Measurements from ENCODE around the gene HELZ. TPM values are rescaled to one million over a fixed set of nuclear protein-coding genes. Genes with fewer than 3 reads are reported as not detected.

The HELZ gene
- total RNA-seq, 1 experiment from 2014 or later: 49.8 TPM

DNA sequence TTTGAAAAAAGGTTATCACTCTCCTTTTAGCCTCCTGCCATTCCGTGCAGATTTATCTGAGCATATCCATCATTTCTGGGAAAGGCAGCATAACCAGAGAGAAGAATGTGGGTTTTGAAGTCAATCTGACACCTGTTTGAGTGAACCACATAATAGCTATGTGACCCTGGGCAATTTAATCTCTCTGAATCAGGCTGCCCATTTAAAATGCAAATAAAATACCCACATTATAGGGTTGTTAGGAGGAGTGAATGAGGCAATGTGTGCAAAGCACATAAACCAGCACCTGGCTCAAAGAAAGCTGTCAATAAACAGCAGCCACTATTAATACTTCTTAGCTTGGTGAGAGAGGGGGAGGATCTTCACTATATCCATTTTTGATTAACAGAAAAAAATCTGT lies 112.6 kb downstream of the HELZ start:
- H2BK20ac ChIP-seq (ENCODE audit: low read depth, low read length, poor library complexity, severe bottlenecking): no peak overlapping the region
- no peak overlapping the region for H2BK12ac ChIP-seq (ENCODE audit: insufficient read length, low read depth, low read length)
- no peaks in the 10 kb centered on the region for H3K9me3 ChIP-seq (ENCODE audit: control insufficient read depth, low read depth, low read length)
- H3K4me1 Mint-ChIP-seq: no peaks in the 10 kb centered on the region
- H2AK5ac ChIP-seq (ENCODE audit: insufficient read length, low read length): no peak overlapping the region
- H3K27ac ChIP-seq (ENCODE audit: insufficient read length, low read depth, low read length): no peak overlapping the region
- no peak for DNase-seq
- no peaks in the 10 kb centered on the region for H3K79me2 ChIP-seq (ENCODE audit: insufficient read depth, low read length)
- H3K18ac ChIP-seq (ENCODE audit: insufficient read length, low read depth, low read length): no peak overlapping the region
- no peak overlapping the region for H3K4ac ChIP-seq (ENCODE audit: low read depth, low read length)
- H2BK15ac ChIP-seq (ENCODE audit: low read depth, low read length): no peak overlapping the region
- no peak overlapping the region for H3K4me3 Mint-ChIP-seq
- no peak overlapping the region for H3K56ac ChIP-seq (ENCODE audit: insufficient read length, low read depth, low read length)
- no peaks in the 10 kb centered on the region for H3K9me3 Mint-ChIP-seq
- no peak overlapping the region for H3K9ac ChIP-seq (ENCODE audit: extremely low read depth, insufficient read length, low read length)
- H3K14ac ChIP-seq (ENCODE audit: insufficient read depth, low read length): no peak overlapping the region
- H3K79me1 ChIP-seq (ENCODE audit: insufficient read depth, low read depth, low read length, poor library complexity, severe bottlenecking): no peaks in the 10 kb centered on the region
- no CpG with 5 or more reads among the region's 1 CpG for WGBS (ENCODE audit: extremely low coverage, insufficient read length, low lambda C conversion rate)
- no peak overlapping the region for H3T11ph ChIP-seq (ENCODE audit: low read length)
- H3K27me3 Mint-ChIP-seq (ENCODE audit: low read depth): no peaks in the 10 kb centered on the region
- no peak overlapping the region for H4K8ac ChIP-seq (replicated peaks; ENCODE audit: insufficient read length, low read depth, low read length)
- H4K91ac ChIP-seq (ENCODE audit: insufficient read length, low read depth, low read length): no peak overlapping the region
- H3K27ac Mint-ChIP-seq: no peak overlapping the region
- no peak overlapping the region for H2AFZ ChIP-seq (ENCODE audit: low read length)
- no peaks in the 10 kb centered on the region for H3K27me3 ChIP-seq (ENCODE audit: insufficient read depth, low read length)
- no peaks in the 10 kb centered on the region for H4K20me1 ChIP-seq (ENCODE audit: control insufficient read depth, insufficient read depth, insufficient read length)
- no peak overlapping the region for H3K23ac ChIP-seq (ENCODE audit: insufficient read length, low read depth, low read length)
- TF ChIP-seq, protein P1, sequence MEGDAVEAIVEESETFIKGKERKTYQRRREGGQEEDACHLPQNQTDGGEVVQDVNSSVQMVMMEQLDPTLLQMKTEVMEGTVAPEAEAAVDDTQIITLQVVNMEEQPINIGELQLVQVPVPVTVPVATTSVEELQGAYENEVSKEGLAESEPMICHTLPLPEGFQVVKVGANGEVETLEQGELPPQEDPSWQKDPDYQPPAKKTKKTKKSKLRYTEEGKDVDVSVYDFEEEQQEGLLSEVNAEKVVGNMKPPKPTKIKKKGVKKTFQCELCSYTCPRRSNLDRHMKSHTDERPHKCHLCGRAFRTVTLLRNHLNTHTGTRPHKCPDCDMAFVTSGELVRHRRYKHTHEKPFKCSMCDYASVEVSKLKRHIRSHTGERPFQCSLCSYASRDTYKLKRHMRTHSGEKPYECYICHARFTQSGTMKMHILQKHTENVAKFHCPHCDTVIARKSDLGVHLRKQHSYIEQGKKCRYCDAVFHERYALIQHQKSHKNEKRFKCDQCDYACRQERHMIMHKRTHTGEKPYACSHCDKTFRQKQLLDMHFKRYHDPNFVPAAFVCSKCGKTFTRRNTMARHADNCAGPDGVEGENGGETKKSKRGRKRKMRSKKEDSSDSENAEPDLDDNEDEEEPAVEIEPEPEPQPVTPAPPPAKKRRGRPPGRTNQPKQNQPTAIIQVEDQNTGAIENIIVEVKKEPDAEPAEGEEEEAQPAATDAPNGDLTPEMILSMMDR (conservative IDR thresholded peaks at IDR 0.05): no peak
- H3K4me2 ChIP-seq (ENCODE audit: insufficient read depth, insufficient read length, low read length): no peak overlapping the region
- no peak overlapping the region for H4K5ac ChIP-seq (ENCODE audit: insufficient read length, low read depth, low read length)
- no peak overlapping the region for H2BK5ac ChIP-seq (ENCODE audit: insufficient read length, low read length)
- peaks cover 0 to 9% (median 3%) of the 10 kb centered on the region in 3 experiments; a peak in 2 of 7 replicates for H3K36me3 Mint-ChIP-seq (ENCODE audit: insufficient read depth in 1 of 3, low read depth in 3 of 3)
- no peaks in the 10 kb centered on the region for H3K23me2 ChIP-seq (ENCODE audit: insufficient read length, low read depth, low read length, poor library complexity, severe bottlenecking)
- H2BK120ac ChIP-seq (ENCODE audit: low read depth, low read length, poor library complexity, severe bottlenecking): no peak overlapping the region
- H3K4me1 ChIP-seq (ENCODE audit: insufficient read depth, low read length): no peaks in the 10 kb centered on the region

Data from H9 (cell line).